GM12801 (cell line): ENCODE results near the gene PAQR5.

Source experiments
- TF ChIP-seq, protein P1 (sequence below): IDR thresholded peaks from one replicate; pipeline ENCODE4 v1.5.1; 2011; ENCODE audit warnings: control low read depth; ENCODE audit not compliant: insufficient read length; ENCODE audit errors: extremely low read depth

PAQR5 gene

GRCh38 chr15:69413822-69414700 is 115.3 kb downstream of the PAQR5 start, which contains the start of gene KIF23:
KIF23 (plus strand) TSS chr15:69414349; CDS start chr15:69414466, 117 bp downstream.
- TF ChIP-seq, protein P1, sequence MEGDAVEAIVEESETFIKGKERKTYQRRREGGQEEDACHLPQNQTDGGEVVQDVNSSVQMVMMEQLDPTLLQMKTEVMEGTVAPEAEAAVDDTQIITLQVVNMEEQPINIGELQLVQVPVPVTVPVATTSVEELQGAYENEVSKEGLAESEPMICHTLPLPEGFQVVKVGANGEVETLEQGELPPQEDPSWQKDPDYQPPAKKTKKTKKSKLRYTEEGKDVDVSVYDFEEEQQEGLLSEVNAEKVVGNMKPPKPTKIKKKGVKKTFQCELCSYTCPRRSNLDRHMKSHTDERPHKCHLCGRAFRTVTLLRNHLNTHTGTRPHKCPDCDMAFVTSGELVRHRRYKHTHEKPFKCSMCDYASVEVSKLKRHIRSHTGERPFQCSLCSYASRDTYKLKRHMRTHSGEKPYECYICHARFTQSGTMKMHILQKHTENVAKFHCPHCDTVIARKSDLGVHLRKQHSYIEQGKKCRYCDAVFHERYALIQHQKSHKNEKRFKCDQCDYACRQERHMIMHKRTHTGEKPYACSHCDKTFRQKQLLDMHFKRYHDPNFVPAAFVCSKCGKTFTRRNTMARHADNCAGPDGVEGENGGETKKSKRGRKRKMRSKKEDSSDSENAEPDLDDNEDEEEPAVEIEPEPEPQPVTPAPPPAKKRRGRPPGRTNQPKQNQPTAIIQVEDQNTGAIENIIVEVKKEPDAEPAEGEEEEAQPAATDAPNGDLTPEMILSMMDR = no peak

DNA sequence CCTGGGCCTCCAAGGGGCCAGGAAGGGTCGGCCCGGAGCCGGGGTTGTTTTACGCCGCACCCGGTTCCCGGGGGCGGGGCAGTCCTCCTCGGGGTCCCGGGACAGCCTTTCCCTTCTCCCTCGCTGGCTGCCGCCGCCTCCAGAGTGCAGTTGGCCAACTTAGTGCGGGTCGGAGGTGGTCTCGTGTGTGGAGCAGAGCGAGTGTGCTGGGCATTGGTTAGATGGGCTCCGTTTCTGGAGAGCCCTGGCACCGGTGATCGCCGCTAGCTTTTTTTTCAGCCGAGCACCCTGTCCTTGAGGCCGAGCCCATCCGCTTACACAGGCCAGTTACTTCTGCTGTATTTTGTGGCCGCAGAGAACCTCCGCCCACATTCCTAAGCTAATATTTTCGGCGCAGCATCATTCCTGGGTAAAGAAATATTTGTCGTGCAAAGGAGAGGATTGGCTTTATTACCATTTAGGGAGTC is 116.0 kb downstream of the PAQR5 start:
- TF ChIP-seq, protein P1 = no peak

GRCh38 chr15:69415381-69415780 is 116.7 kb downstream of the PAQR5 start:
- TF ChIP-seq, protein P1 = no peak

GRCh38 chr15:69417581-69417980 is 118.9 kb downstream of the PAQR5 start:
- TF ChIP-seq, protein P1 = no peak

DNA sequence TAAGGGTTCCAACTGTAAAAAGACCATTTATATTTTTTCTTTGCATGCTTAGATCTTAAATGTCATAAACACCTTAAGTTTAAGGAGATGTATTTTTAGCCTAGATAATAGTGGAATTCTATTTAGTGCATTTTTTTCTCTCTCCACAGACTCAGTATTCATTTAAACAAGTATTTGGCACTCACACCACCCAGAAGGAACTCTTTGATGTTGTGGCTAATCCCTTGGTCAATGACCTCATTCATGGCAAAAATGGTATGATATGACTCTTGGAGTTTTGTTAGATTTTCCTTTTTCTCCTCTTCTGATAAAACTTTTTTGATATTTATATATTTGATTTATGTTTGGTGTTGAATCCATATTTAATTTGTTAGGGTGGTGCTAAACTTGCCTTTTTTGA is 122.8 kb downstream of the PAQR5 start:
- TF ChIP-seq, protein P1 = no peak

- TF ChIP-seq, protein P1 = no peak
These were observed 123.7 kb downstream of the PAQR5 start for GRCh38 chr15:69422336-69422895.

GRCh38 chr15:69424001-69424400 is 125.3 kb downstream of the PAQR5 start:
- TF ChIP-seq, protein P1 = no peak
